Loucy (cell line): ENCODE measurements around the gene PTGDR2.

Source experiments
- H2AFZ ChIP-seq: fragments of 200-600 bp; sonication (generic); 2 replicates; pipeline ENCODE4 v1.6.0; 2016; ENCODE audit warnings: antibody characterized with exemption, mild to moderate bottlenecking, low read length, moderate library complexity
- H3F3A ChIP-seq: fragments of 200-600 bp; 2 replicates; pipeline ENCODE4 v1.6.0; 2016; ENCODE audit warnings: antibody characterized with exemption, low read depth, mild to moderate bottlenecking
- H3K27me3 ChIP-seq: fragments of 200-600 bp; sonication (generic); 2 replicates; pipeline ENCODE4 v1.6.1; 2014; ENCODE audit warnings: low read length, mild to moderate bottlenecking; ENCODE audit not compliant: insufficient read depth, poor library complexity, severe bottlenecking
- H3K36me3 ChIP-seq: fragments of 200-600 bp; sonication (generic); 2 replicates; pipeline ENCODE4 v1.6.1; 2016; ENCODE audit warnings: low read length; ENCODE audit not compliant: insufficient read depth
- H3K4me1 ChIP-seq: fragments of 200-600 bp; sonication (generic); 2 replicates; pipeline ENCODE4 v1.5.1; 2014; ENCODE audit warnings: low read length, mild to moderate bottlenecking; ENCODE audit not compliant: insufficient read depth, poor library complexity, severe bottlenecking
- H3K4me2 ChIP-seq: fragments of 200-600 bp; sonication (generic); 2 replicates; pipeline ENCODE4 v1.6.0; 2014; ENCODE audit warnings: antibody characterized with exemption, low read length, low read depth, mild to moderate bottlenecking; ENCODE audit not compliant: poor library complexity, severe bottlenecking
- H3K4me3 ChIP-seq: fragments of 200-600 bp; sonication (generic); 2 replicates; pipeline ENCODE4 v1.5.1; 2014; ENCODE audit warnings: low read length, mild to moderate bottlenecking, mixed read lengths; ENCODE audit not compliant: poor library complexity, severe bottlenecking
- H3K79me2 ChIP-seq: fragments of 200-600 bp; sonication (generic); 2 replicates; pipeline ENCODE4 v1.6.1; 2014; ENCODE audit warnings: low read length; ENCODE audit not compliant: insufficient read depth
- H3K9ac ChIP-seq: fragments of 200-600 bp; sonication (generic); 2 replicates; pipeline ENCODE4 v1.6.0; 2014; ENCODE audit warnings: mild to moderate bottlenecking, low read depth, low read length, moderate library complexity; ENCODE audit not compliant: poor library complexity, severe bottlenecking
- H3K9me2 ChIP-seq: fragments of 200-600 bp; sonication (generic); replicated peaks from 2 replicates; pipeline ENCODE4 v1.6.1; 2016; ENCODE audit warnings: low read depth, low read length, mixed read lengths
- H3K9me3 ChIP-seq: fragments of 200-600 bp; sonication (generic); 2 replicates; pipeline ENCODE4 v1.6.1; 2014; ENCODE audit warnings: mild to moderate bottlenecking, antibody characterized with exemption, low read length, low read depth; ENCODE audit not compliant: insufficient read depth
- H4K20me1 ChIP-seq: fragments of 200-600 bp; sonication (generic); 2 replicates; pipeline ENCODE4 v1.6.0; 2014; ENCODE audit warnings: antibody characterized with exemption, low read length, mild to moderate bottlenecking; ENCODE audit not compliant: insufficient read depth, poor library complexity, severe bottlenecking
- EZH2phosphoT487 ChIP-seq: fragments of 200-600 bp; IDR thresholded peaks from 2 replicates; pipeline ENCODE4 v1.6.1; 2018; ENCODE audit warnings: antibody characterized with exemption, mild to moderate bottlenecking, moderate library complexity, borderline replicate concordance
- TF ChIP-seq, protein P1 (sequence below): fragments of 200-600 bp; sonication (generic); conservative IDR thresholded peaks from 2 replicates; pipeline ENCODE4 v1.5.1; 2014; ENCODE audit warnings: mild to moderate bottlenecking, antibody characterized with exemption, low read length

PTGDR2 gene

DNA sequence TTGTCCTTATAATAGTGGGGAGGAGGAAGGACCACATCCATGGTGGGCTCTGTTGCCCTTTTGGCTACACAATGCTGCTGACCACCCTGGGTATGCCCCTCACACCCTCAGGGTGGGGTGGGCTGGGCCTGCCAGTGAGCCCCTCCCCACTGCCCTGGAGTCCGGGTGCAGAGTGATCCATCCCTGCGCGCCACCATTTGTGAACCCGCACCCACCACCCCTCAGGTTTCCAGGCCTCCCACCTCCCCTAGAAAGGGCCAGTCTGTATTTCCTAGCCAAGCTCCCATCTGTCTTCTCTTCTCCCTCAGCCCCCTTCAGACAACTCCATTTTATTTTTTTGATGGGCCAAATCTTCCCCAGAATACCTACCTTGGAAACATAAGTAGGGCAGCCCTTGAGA lies 45.6 kb downstream of the PTGDR2 start:
- TF ChIP-seq, protein P1, sequence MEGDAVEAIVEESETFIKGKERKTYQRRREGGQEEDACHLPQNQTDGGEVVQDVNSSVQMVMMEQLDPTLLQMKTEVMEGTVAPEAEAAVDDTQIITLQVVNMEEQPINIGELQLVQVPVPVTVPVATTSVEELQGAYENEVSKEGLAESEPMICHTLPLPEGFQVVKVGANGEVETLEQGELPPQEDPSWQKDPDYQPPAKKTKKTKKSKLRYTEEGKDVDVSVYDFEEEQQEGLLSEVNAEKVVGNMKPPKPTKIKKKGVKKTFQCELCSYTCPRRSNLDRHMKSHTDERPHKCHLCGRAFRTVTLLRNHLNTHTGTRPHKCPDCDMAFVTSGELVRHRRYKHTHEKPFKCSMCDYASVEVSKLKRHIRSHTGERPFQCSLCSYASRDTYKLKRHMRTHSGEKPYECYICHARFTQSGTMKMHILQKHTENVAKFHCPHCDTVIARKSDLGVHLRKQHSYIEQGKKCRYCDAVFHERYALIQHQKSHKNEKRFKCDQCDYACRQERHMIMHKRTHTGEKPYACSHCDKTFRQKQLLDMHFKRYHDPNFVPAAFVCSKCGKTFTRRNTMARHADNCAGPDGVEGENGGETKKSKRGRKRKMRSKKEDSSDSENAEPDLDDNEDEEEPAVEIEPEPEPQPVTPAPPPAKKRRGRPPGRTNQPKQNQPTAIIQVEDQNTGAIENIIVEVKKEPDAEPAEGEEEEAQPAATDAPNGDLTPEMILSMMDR: no peak
- Histone ChIP-seq H3K9me3 (no peaks in the 10 kb centered on the region), H3K9me2 (no peaks in the 10 kb centered on the region), H4K20me1 (no peaks in the 10 kb centered on the region), H3K27me3 (no peaks in the 10 kb centered on the region), H3K36me3 (no peaks in the 10 kb centered on the region), H3F3A (no peaks in the 10 kb centered on the region), H3K4me1 (no peaks in the 10 kb centered on the region), H3K4me2 (no peak overlapping the region), H3K4me3 (no peak overlapping the region), H3K79me2 (no peaks in the 10 kb centered on the region), H3K9ac (no peak overlapping the region), H2AFZ (no peak overlapping the region)

DNA sequence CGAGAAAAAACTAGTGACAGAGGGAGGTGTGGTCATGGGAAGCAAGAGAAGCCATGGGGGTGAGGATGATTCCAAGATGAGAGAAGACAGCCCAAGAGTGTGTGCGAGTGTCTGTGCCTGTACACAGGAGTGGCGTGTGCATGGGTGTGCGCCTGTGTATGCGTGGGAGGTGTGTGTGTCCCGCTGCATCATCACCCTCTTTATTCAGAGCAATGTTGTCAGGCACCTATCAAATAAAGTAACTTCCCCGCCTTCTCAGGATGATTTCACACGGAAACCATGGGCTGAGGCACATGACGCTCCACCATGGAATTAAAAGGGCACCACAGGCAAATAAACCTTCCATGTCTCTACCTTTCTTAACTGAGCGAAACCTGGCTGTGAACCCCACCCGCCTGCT lies 46.1 kb downstream of the PTGDR2 start:
- Histone ChIP-seq H3K9me3 (no peaks in the 10 kb centered on the region), H3K9me2 (no peaks in the 10 kb centered on the region), H3K4me1 (no peaks in the 10 kb centered on the region), H3K4me2 (no peak overlapping the region), H3K36me3 (no peaks in the 10 kb centered on the region), H3F3A (no peaks in the 10 kb centered on the region), H4K20me1 (no peaks in the 10 kb centered on the region), H3K79me2 (no peaks in the 10 kb centered on the region), H2AFZ (no peak overlapping the region), H3K9ac (no peak overlapping the region), H3K4me3 (no peak overlapping the region), H3K27me3 (no peaks in the 10 kb centered on the region)
- TF ChIP-seq, protein P1: no peak
- no peak for TF ChIP-seq EZH2phosphoT487

DNA sequence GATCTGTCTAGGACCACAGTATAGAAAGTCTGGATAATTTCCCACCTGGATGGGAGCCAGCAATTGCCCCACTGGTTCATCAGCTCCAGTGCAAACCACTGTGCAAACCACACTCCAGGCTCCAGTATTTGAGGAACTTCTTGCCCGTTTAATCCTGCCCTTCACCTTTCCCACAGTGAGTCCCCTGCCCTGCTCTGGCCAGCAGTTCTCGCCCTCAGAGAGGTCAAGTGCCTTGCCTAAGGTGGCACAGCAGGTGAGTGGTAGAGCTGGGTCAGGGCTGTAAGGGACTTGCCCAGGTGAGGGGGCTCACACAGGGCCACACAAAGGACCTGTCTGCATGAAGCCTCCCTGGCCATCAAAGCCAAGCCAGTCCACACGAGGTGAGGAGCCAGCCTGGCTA lies 46.5 kb downstream of the PTGDR2 start:
- H2AFZ ChIP-seq: no peak overlapping the region
- H3F3A ChIP-seq: no peaks in the 10 kb centered on the region
- no peaks in the 10 kb centered on the region for H3K27me3 ChIP-seq
- no peaks in the 10 kb centered on the region for H3K4me1 ChIP-seq
- TF ChIP-seq, protein P1: no peak
- TF ChIP-seq EZH2phosphoT487: no peak
- H3K9me2 ChIP-seq: no peaks in the 10 kb centered on the region
- H3K9ac ChIP-seq: no peak overlapping the region
- H3K79me2 ChIP-seq: no peaks in the 10 kb centered on the region
- H3K9me3 ChIP-seq: no peaks in the 10 kb centered on the region
- H3K36me3 ChIP-seq: no peaks in the 10 kb centered on the region
- no peaks in the 10 kb centered on the region for H4K20me1 ChIP-seq
- H3K4me3 ChIP-seq: no peak overlapping the region
- H3K4me2 ChIP-seq: no peak overlapping the region
